Astrocyte of the cerebellum (primary cell): ENCODE results near the gene ZNF519.
"Not testable (repeated sequence)": the region's sequence is repeated elsewhere in the genome, so short reads cannot be mapped to it uniquely, and the experiment has no call there.

ENCODE experiments used
- DNase-seq: peaks from one replicate; pipeline ENCODE4 v3.0.0-alpha.2; 2011; ENCODE audit warnings: low read depth
- H3K4me3 ChIP-seq: 2 replicates; pipeline ENCODE4 v1.5.1; 2011; ENCODE audit warnings: mild to moderate bottlenecking, low read depth, low read length, moderate library complexity
- CTCF ChIP-seq: IDR thresholded peaks from 2 replicates; pipeline ENCODE4 v1.5.1; 2012; ENCODE audit warnings: low read length, low read depth, moderate library complexity, mild to moderate bottlenecking; ENCODE audit errors: missing control alignments
- in situ Hi-C: cut with HindIII; loops from 2 replicates; pipeline ENCODE4 v1.10.0; 2017; ENCODE audit warnings: low sequenced_read_pairs

Gene ZNF519

GRCh38 chr18:14170367-14171036 is 38.3 kb upstream of the ZNF519 start:
- DNase-seq, in situ Hi-C loops, H3K4me3 ChIP-seq: not testable (repeated sequence)

- H3K4me3 ChIP-seq, in situ Hi-C loops, DNase-seq: not testable (repeated sequence)
Observed at GRCh38 chr18:14162915-14163314, 30.7 kb upstream of the ZNF519 start.

GRCh38 chr18:14151564-14152113 is 19.4 kb upstream of the ZNF519 start:
- H3K4me3 ChIP-seq, in situ Hi-C loops, DNase-seq: not testable (repeated sequence)

- DNase-seq, H3K4me3 ChIP-seq, in situ Hi-C loops: not testable (repeated sequence)
Observed at GRCh38 chr18:14150766-14151165, 18.5 kb upstream of the ZNF519 start.

GRCh38 chr18:14149916-14150420 is 17.7 kb upstream of the ZNF519 start:
- DNase-seq, H3K4me3 ChIP-seq, in situ Hi-C loops: not testable (repeated sequence)

GRCh38 chr18:14149121-14149850 is 17.1 kb upstream of the ZNF519 start:
- DNase-seq, in situ Hi-C loops, H3K4me3 ChIP-seq: not testable (repeated sequence)

- in situ Hi-C loops, DNase-seq, H3K4me3 ChIP-seq: not testable (repeated sequence)
Observed at GRCh38 chr18:14147935-14148865, 16.0 kb upstream of the ZNF519 start.

GRCh38 chr18:14146771-14147170 is 14.5 kb upstream of the ZNF519 start:
- in situ Hi-C loops, DNase-seq: not testable (repeated sequence)

GRCh38 chr18:14145581-14146338 is 13.5 kb upstream of the ZNF519 start:
- H3K4me3 ChIP-seq, DNase-seq, in situ Hi-C loops: not testable (repeated sequence)

More at GRCh38 chr18:14146771-14147170, 14.5 kb upstream of the ZNF519 start:
- H3K4me3 ChIP-seq = not testable (repeated sequence)

- in situ Hi-C loops = not testable (repeated sequence)
Observed at GRCh38 chr18:14145021-14145420, 12.8 kb upstream of the ZNF519 start.

GRCh38 chr18:14144628-14144895 is 12.3 kb upstream of the ZNF519 start:
- H3K4me3 ChIP-seq = no peak overlapping the region
- in situ Hi-C loops = no loop called here
- TF ChIP-seq CTCF = no peak
- no peak for DNase-seq

More at GRCh38 chr18:14145021-14145420, 12.8 kb upstream of the ZNF519 start:
- DNase-seq, H3K4me3 ChIP-seq: not testable (repeated sequence)

GRCh38 chr18:14143871-14144627 is 11.8 kb upstream of the ZNF519 start:
- in situ Hi-C loops, H3K4me3 ChIP-seq, DNase-seq: not testable (repeated sequence)

GRCh38 chr18:14143396-14143795 is 11.2 kb upstream of the ZNF519 start:
- in situ Hi-C loops, H3K4me3 ChIP-seq, DNase-seq: not testable (repeated sequence)

- in situ Hi-C loops, DNase-seq, H3K4me3 ChIP-seq: not testable (repeated sequence)
Observed at GRCh38 chr18:14142177-14142576, 9.9 kb upstream of the ZNF519 start.
